Smooth muscle cell of the umbilical artery (primary cell): ENCODE measurements around the gene MARVELD1. TPM values are rescaled to one million over a fixed set of nuclear protein-coding genes. Genes with fewer than 3 reads are reported as not detected.

Experiments
- total RNA-seq: library from RNA; depleted of rRNA; stranded (reverse); fragments of >200 nt; gene quantifications from 2 replicates; pipeline ENCODE4 v1.2.3, GENCODE V29; 2014

MARVELD1 gene
- total RNA-seq, result 33.9 and 49.9 TPM in 2 replicates

GRCh38 chr10:97713339-97713825, at the start of gene MARVELD1:
TSS of gene MARVELD1 (plus strand) at chr10:97713730. CDS start at chr10:97713877, 147 bp downstream.

DNA sequence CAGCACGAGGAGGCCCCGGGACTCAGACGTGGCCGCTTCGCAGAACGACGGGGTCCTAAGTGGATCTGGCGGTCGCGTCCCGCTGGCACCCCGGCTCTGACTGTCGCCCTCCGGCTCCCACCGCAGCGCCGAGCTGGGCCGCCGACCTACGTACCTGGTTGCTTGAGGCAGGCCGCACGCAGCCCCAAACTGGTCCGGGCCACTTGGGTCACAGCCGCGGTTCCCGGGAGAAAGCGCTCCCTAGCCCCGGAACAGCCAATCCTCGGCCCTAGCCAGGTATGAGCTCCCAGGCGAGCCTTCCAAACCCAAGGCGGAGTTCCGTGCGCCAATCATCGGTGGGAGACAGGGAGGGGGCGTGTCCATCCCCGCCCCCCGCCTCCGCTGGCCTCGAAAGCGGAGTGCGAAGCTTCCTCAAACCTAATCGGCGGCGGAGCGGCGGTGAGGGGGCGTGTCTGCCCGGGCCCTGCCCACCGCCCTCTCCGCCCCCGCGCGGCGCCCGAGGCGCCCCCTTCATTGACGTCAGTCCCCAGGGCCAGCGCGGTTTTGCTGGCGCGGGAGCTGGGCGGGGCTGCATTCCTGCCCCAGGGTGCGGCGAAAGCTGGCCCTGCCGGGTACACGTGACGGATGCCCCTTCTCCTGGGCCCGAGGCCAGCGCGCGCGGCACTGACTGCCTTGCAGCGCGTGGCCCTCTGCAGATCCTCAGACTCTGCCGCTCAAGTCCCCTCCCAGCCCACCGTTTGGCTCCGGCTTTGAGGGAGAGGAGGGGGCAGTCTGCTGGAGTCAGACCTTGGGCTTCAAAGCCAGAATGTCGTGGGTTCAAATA, 26.4 kb upstream of the MARVELD1 start, which contains the start of gene AVPI1:
Gene AVPI1 (minus strand): TSS at position 280 of the 823 bp plus-strand sequence. CDS start 7,336 bp downstream, outside the sequence.

DNA sequence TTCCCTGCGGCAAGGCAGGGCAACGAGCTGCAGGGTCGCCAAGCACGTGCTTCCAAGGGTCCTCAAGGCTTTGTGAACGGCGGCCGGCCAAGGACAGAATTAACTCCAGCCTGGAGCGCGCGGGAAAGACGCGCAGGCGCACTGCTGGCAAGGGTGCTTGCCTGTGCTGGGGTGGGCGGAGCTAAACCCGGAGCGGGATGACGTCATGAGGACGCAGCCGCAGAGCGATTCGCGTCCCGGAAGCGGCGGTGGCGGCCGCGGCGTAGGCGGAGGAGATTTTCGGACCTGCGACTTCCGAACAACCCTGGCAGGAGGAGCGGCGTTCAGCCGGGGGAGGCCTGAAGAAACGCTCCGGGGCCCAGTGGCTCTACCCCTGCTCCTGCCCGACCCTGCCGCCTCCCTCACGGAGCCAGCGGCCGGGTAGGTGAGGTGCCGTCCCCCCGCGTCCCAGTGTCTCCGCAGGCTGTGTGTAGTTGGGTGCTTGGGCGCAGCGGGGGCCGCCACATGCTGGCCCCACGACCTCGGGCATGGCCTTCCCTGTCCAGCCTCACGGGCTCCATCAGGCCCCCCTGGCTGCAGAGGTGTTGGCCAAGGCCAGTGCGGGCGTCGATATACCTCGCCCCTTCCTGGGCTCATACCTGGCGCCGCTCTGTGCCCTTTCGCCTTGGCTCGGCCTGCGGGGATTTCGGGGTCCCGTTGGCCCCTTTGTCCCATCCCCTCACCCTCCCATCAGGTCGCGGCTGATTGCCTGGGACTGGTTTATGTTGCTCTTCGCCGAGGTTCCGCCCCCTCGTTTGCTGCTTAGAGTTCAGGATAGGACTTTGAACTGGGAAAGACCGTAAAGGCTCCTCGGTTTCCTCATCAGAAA, 23.6 kb downstream of the MARVELD1 start, which contains the start of gene ZFYVE27:
Gene ZFYVE27 (plus strand): TSS at position 227 of the 868 bp plus-strand sequence. CDS start 1,350 bp downstream, outside the sequence.

Other genes with a start within 250 kb of the MARVELD1 start
- gene MMS19, start 215.3 kb upstream of the MARVELD1 start, total RNA-seq, result 59.7 and 84.2 TPM in 2 replicates
- gene UBTD1, start 214.8 kb upstream of the MARVELD1 start, total RNA-seq, result 29.7 and 34.0 TPM in 2 replicates
- gene ANKRD2, start 141.0 kb upstream of the MARVELD1 start, total RNA-seq, result 0.74 and 0.89 TPM in 2 replicates
- gene HOGA1, start 129.3 kb upstream of the MARVELD1 start, total RNA-seq, result under 0.01 and 0.32 TPM in 2 replicates
- 0.23 and 0.30 TPM in 2 replicates for gene C10orf62, start 124.0 kb upstream of the MARVELD1 start, total RNA-seq
- 4.8 and 6.6 TPM in 2 replicates for gene MORN4, start 80.2 kb upstream of the MARVELD1 start, total RNA-seq
- gene PI4K2A, start 73.1 kb upstream of the MARVELD1 start, total RNA-seq, result 25.5 and 28.0 TPM in 2 replicates
- gene AVPI1, start 26.5 kb upstream of the MARVELD1 start, total RNA-seq, result 10.6 and 11.0 TPM in 2 replicates
- gene ZFYVE27, start 23.4 kb downstream of the MARVELD1 start, total RNA-seq, result 33.9 and 34.0 TPM in 2 replicates
- gene SFRP5, start 58.3 kb downstream of the MARVELD1 start, total RNA-seq, result not detected in 2 replicates
- not detected in 2 replicates for gene GOLGA7B, start 136.1 kb downstream of the MARVELD1 start, total RNA-seq